IgD-negative memory B cell (primary cell): ENCODE measurements around the gene AIF1. TPM values are rescaled to one million over a fixed set of nuclear protein-coding genes. Genes with fewer than 3 reads are reported as not detected.
A peak's percentile ranks its signal among the peaks of the same experiment; 100 is the strongest.

Source experiments
- H3K27ac Mint-ChIP-seq, 3 donors: one replicate each; pipeline ENCODE4 v1.8.0; 2020 to 2022; ENCODE audit warnings: mild to moderate bottlenecking in 3 of 3, mixed read lengths in 3 of 3, moderate library complexity in 1 of 3
- H3K27me3 Mint-ChIP-seq: one replicate; pipeline ENCODE4 v1.8.0; 2021; ENCODE audit warnings: mixed read lengths
- H3K36me3 Mint-ChIP-seq: one replicate; pipeline ENCODE4 v1.8.0; 2020; ENCODE audit warnings: mild to moderate bottlenecking, mixed read lengths
- H3K4me1 Mint-ChIP-seq, 3 donors: one replicate each; pipeline ENCODE4 v1.8.0; 2020 to 2022; ENCODE audit warnings: mixed read lengths in 3 of 3, mild to moderate bottlenecking in 1 of 3
- H3K4me3 Mint-ChIP-seq, 4 donors: one replicate each; pipeline ENCODE4 v1.8.0; 2020 to 2022; ENCODE audit warnings: mild to moderate bottlenecking in 4 of 4, mixed read lengths in 4 of 4, moderate library complexity in 3 of 4
- H3K9me3 Mint-ChIP-seq, 3 donors: one replicate each; pipeline ENCODE4 v1.8.0; 2020 to 2021; ENCODE audit warnings: mixed read lengths in 3 of 3, mild to moderate bottlenecking in 1 of 3
- polyA plus RNA-seq: library from polyadenylated mRNA; unstranded; fragments of 300-500 nt; fragmentation: Illumina TruSeq; gene quantifications from one replicate; pipeline ENCODE4 v1.2.3, GENCODE V29; 2021

The AIF1 gene
- polyA plus RNA-seq, 1 donor from 2014 or later: 5.6 TPM

DNA sequence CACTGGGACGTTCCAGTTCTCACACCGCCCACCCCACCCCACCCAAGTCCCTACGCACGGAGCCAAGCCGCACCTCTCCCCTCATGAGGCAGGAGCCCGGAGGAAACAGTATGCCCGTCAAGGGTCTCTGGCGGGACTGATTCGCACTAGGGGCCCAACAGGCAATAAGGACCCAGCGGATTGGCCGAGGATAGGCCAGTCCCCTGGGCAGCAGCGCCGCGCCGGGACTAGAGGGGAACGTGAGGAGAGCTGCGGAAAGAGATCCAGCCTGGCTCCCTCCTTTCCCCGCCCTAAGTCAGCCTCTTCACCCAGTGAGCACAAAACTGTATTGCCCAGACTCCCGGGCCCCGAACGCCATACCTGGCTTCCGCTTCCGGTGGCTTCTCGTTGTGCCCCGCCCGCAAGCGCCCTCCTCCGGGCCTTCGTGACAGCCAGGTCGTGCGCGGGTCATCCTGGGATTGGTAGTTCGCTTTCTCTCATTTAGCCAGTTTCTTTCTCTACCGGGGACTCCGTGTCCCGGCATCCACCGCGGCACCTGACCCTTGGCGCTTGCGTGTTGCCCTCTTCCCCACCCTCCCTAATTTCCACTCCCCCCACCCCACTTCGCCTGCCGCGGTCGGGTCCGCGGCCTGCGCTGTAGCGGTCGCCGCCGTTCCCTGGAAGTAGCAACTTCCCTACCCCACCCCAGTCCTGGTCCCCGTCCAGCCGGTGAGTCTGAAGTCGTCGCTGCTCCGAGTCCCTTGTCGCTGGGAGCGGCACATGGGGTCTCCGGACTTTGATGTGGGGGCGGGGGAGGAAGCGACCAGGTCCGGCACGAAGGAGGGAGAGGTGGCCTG is 50.7 kb downstream of the AIF1 start, which contains the start of gene CSNK2B:
CSNK2B (plus strand) TSS at position 580 of the 836 bp plus-strand sequence. CDS start 752 bp downstream, outside the sequence.
- H3K27me3 Mint-ChIP-seq: peaks cover 1% of the 10 kb centered on the region
- no peaks in the 10 kb centered on the region for H3K36me3 Mint-ChIP-seq
- no peaks in the 10 kb centered on the region for H3K9me3 Mint-ChIP-seq
- H3K27ac Mint-ChIP-seq: peak within 1 kb of the TSS; percentile 92 to 99 (median 98)
- peaks cover 21 to 50% (median 33%) of the 10 kb centered on the region in 3 donors for H3K4me1 Mint-ChIP-seq
- peak within 1 kb of the TSS; percentile 92 to 98 (median 94) for H3K4me3 Mint-ChIP-seq

DNA sequence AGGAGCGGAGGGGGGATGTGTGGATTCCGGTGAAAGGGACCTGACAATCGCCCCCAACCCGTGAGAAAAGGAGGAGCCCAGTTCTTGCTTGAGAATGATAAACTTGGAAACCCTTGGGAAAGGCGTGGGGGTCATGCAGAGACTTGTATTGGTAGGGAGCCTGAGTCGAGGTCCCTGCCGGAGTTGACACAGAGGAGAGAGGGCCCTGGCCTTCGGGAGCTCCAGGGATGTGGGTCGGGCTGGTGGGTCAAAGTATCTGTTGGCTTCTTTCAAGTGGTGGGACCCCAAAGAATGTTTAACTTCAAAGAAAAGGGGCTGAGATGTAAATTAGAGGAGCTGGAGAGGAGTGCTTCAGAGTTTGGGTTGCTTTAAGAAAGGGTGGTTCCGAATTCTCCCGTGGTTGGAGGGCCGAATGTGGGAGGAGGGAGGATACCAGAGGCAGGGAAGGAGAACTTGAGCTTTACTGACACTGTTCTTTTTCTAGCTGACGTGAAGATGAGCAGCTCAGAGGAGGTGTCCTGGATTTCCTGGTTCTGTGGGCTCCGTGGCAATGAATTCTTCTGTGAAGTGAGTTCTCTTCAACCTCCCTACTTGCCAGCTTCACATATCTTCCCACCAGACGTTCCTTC is 51.4 kb downstream of the AIF1 start:
- peaks cover 1% of the 10 kb centered on the region for H3K27me3 Mint-ChIP-seq
- peaks cover 21 to 45% (median 28%) of the 10 kb centered on the region in 3 donors for H3K4me1 Mint-ChIP-seq
- H3K9me3 Mint-ChIP-seq: no peaks in the 10 kb centered on the region
- peak overlapping the region; percentile 92 to 99 (median 98) for H3K27ac Mint-ChIP-seq
- no peaks in the 10 kb centered on the region for H3K36me3 Mint-ChIP-seq
- peak overlapping the region; percentile 92 to 98 (median 94) for H3K4me3 Mint-ChIP-seq

Other genes with a start within 250 kb of the AIF1 start
- 9.2 TPM for gene MICA, start 211.6 kb upstream of the AIF1 start, polyA plus RNA-seq
- gene MICB, start 117.1 kb upstream of the AIF1 start, polyA plus RNA-seq: 9.3 TPM
- gene MCCD1, start 86.3 kb upstream of the AIF1 start, polyA plus RNA-seq: not detected
- gene DDX39B, start 73.2 kb upstream of the AIF1 start, polyA plus RNA-seq: 89.4 TPM
- 0.53 TPM for gene ATP6V1G2, start 68.6 kb upstream of the AIF1 start, polyA plus RNA-seq
- 11.5 TPM for gene NFKBIL1, start 67.6 kb upstream of the AIF1 start, polyA plus RNA-seq
- 16.3 TPM for gene LTA, start 42.9 kb upstream of the AIF1 start, polyA plus RNA-seq
- gene TNF, start 39.7 kb upstream of the AIF1 start, polyA plus RNA-seq: 6.4 TPM
- gene LTB, start 32.8 kb upstream of the AIF1 start, polyA plus RNA-seq: 2,767 TPM
- gene LST1, start 29.0 kb upstream of the AIF1 start, polyA plus RNA-seq: 20.5 TPM
- 140 TPM for gene NCR3, start 22.2 kb upstream of the AIF1 start, polyA plus RNA-seq
- gene PRRC2A, start 5.5 kb downstream of the AIF1 start, polyA plus RNA-seq: 14.3 TPM
- 30.9 TPM for gene BAG6, start 37.4 kb downstream of the AIF1 start, polyA plus RNA-seq
- gene APOM, start 40.7 kb downstream of the AIF1 start, polyA plus RNA-seq: 8.5 TPM
- 28.1 TPM for gene C6orf47, start 45.5 kb downstream of the AIF1 start, polyA plus RNA-seq
- 24.1 TPM for gene GPANK1, start 49.8 kb downstream of the AIF1 start, polyA plus RNA-seq
- 268 TPM for gene CSNK2B, start 50.8 kb downstream of the AIF1 start, polyA plus RNA-seq
- 0.49 TPM for gene LY6G5B, start 54.7 kb downstream of the AIF1 start, polyA plus RNA-seq
- gene LY6G5C, start 65.8 kb downstream of the AIF1 start, polyA plus RNA-seq: 3.2 TPM
- 40.1 TPM for gene ABHD16A, start 88.1 kb downstream of the AIF1 start, polyA plus RNA-seq
- 0.95 TPM for gene LY6G6F, start 91.6 kb downstream of the AIF1 start, polyA plus RNA-seq
- gene LY6G6D, start 100.1 kb downstream of the AIF1 start, polyA plus RNA-seq: not detected
- not detected for gene LY6G6C, start 106.5 kb downstream of the AIF1 start, polyA plus RNA-seq
- gene MPIG6B, start 108.1 kb downstream of the AIF1 start, polyA plus RNA-seq: 1.8 TPM
- gene DDAH2, start 114.1 kb downstream of the AIF1 start, polyA plus RNA-seq: 119 TPM
- 861 TPM for gene CLIC1, start 121.3 kb downstream of the AIF1 start, polyA plus RNA-seq
- gene MSH5, start 124.8 kb downstream of the AIF1 start, polyA plus RNA-seq: 4.2 TPM
- gene SAPCD1, start 147.4 kb downstream of the AIF1 start, polyA plus RNA-seq: not detected
- 2.6 TPM for gene VWA7, start 162.1 kb downstream of the AIF1 start, polyA plus RNA-seq
- gene VARS1, start 180.5 kb downstream of the AIF1 start, polyA plus RNA-seq: 83.0 TPM
- gene LSM2, start 191.7 kb downstream of the AIF1 start, polyA plus RNA-seq: 100 TPM
- gene HSPA1L, start 200.0 kb downstream of the AIF1 start, polyA plus RNA-seq: 1.2 TPM
- 49.5 TPM for gene HSPA1A, start 200.3 kb downstream of the AIF1 start, polyA plus RNA-seq
- gene HSPA1B, start 212.5 kb downstream of the AIF1 start, polyA plus RNA-seq: 5.7 TPM
- 25.0 TPM for gene NEU1, start 247.6 kb downstream of the AIF1 start, polyA plus RNA-seq